H1 (cell line): ENCODE measurements around the gene HSPBP1. TPM values are rescaled to one million over a fixed set of nuclear protein-coding genes. Genes with fewer than 3 reads are reported as not detected.

ENCODE experiments used
- CTCF ChIA-PET: fragments of 300-600 bp; sonication (Branson Sonifier 250); formaldehyde crosslinking; loops from one replicate; lab custom pipeline; 2021; ENCODE audit not compliant: partially characterized antibody; lab: Charles Lee
- POLR2A ChIA-PET: fragments of 300-600 bp; sonication (Branson Sonifier 250); formaldehyde crosslinking; loops from one replicate; lab custom pipeline; 2021; ENCODE audit warnings: inconsistent platforms; ENCODE audit not compliant: partially characterized antibody; lab: Charles Lee
- DNase-seq, 2 experiments: peaks; one replicate each; pipeline versions ENCODE4 v3.0.0 to v3.0.0-alpha.2; 2010 to 2022; ENCODE audit warnings: low spot score in 2 of 2, low read depth in 1 of 2, mixed read lengths in 1 of 2
- FAIRE-seq: peaks from 2 replicates; lab custom pipeline; 2011; peaks lifted over from hg19 to GRCh38; lab: Jason Lieb, UNC
- H2AFZ ChIP-seq: 2 replicates; pipeline ENCODE4 v1.8.1; 2012; ENCODE audit warnings: low read length, inconsistent platforms
- H2AK5ac ChIP-seq: 2 replicates; pipeline ENCODE4 v1.6.1; 2013; ENCODE audit warnings: low read depth, low read length
- H2BK120ac ChIP-seq: replicated peaks from 2 replicates; pipeline ENCODE3; 2013; ENCODE audit warnings: low read depth, low read length, inconsistent platforms
- H2BK12ac ChIP-seq: 2 replicates; pipeline ENCODE4 v1.6.1; 2013; ENCODE audit warnings: low read depth, low read length
- H2BK15ac ChIP-seq: 2 replicates; pipeline ENCODE4 v1.6.1; 2013; ENCODE audit warnings: low read length
- H2BK20ac ChIP-seq: 2 replicates; pipeline ENCODE4 v1.6.1; 2013; ENCODE audit warnings: low read length
- H2BK5ac ChIP-seq: 2 replicates; pipeline ENCODE4 v1.6.1; 2013; ENCODE audit warnings: low read depth, low read length
- H3K14ac ChIP-seq: 2 replicates; pipeline ENCODE4 v1.6.1; 2013; ENCODE audit warnings: inconsistent platforms; ENCODE audit not compliant: insufficient read length
- H3K18ac ChIP-seq: 2 replicates; pipeline ENCODE4 v1.6.1; 2013; ENCODE audit warnings: low read length; ENCODE audit errors: extremely low read depth
- H3K23ac ChIP-seq: 2 replicates; pipeline ENCODE4 v1.6.1; 2013; ENCODE audit warnings: inconsistent platforms; ENCODE audit not compliant: insufficient read length
- H3K23me2 ChIP-seq: 2 replicates; pipeline ENCODE4 v1.6.1; 2013; ENCODE audit warnings: low read depth, low read length
- H3K27ac ChIP-seq: 2 replicates; pipeline ENCODE4 v1.6.1; 2011; ENCODE audit warnings: low read depth, low read length, inconsistent platforms
- H3K27me3 ChIP-seq, 4 experiments: replicated peaks in 1 of 4; 1 replicate in 1 of 4; 2 replicates in 3 of 4; pipeline versions ENCODE4 v1.6.1 to v1.8.1; 2011 to 2013; ENCODE audit warnings: low read length in 3 of 4, mild to moderate bottlenecking in 3 of 4, inconsistent platforms in 2 of 4, mixed read lengths in 2 of 4, moderate library complexity in 1 of 4; ENCODE audit not compliant: control insufficient read depth in 3 of 4, insufficient read depth in 3 of 4; ENCODE audit errors: extremely low read depth in 1 of 4
- H3K36me3 ChIP-seq, 4 experiments: 2 replicates each; pipeline versions ENCODE4 v1.6.1 to v1.8.1; 2011 to 2013; ENCODE audit warnings: mild to moderate bottlenecking in 4 of 4, low read length in 3 of 4, moderate library complexity in 2 of 4, control low read depth in 1 of 4, inconsistent platforms in 1 of 4; ENCODE audit not compliant: insufficient read depth in 4 of 4, control insufficient read depth in 2 of 4
- H3K4ac ChIP-seq: replicated peaks from 2 replicates; pipeline ENCODE3; 2013; ENCODE audit warnings: low read length, low read depth, mixed read lengths, inconsistent platforms; ENCODE audit not compliant: insufficient read length
- H3K4me1 ChIP-seq, 4 experiments: replicated peaks in 1 of 4; 1 replicate in 1 of 4; 2 replicates in 3 of 4; pipeline versions ENCODE4 v1.6.1 to v1.8.1; 2011 to 2013; ENCODE audit warnings: low read length in 3 of 4, inconsistent platforms in 2 of 4, mixed read lengths in 1 of 4; ENCODE audit not compliant: insufficient read depth in 4 of 4, control insufficient read depth in 3 of 4
- H3K4me2 ChIP-seq, 2 experiments: 2 replicates each; pipeline versions ENCODE4 v1.6.1 to v1.8.1; 2011 to 2013; ENCODE audit warnings: low read depth in 2 of 2, low read length in 2 of 2, control low read depth in 1 of 2, inconsistent platforms in 1 of 2, mild to moderate bottlenecking in 1 of 2; ENCODE audit not compliant: insufficient read depth in 1 of 2
- H3K4me3 ChIP-seq, 4 experiments: fragments of 200-600, 300-600 bp in 1 of 4; sonication (generic), shearing (Covaris generic), sonication (Bioruptor Twin) in 1 of 4; 2 replicates each; pipeline versions ENCODE4 v1.5.1 to v1.8.1; 2011 to 2016; ENCODE audit warnings: low read length in 4 of 4, low read depth in 3 of 4, control low read depth in 2 of 4, inconsistent platforms in 2 of 4, mild to moderate bottlenecking in 2 of 4, mixed read lengths in 1 of 4, moderate library complexity in 1 of 4; ENCODE audit not compliant: insufficient read depth in 2 of 4; ENCODE audit errors: extremely low read depth in 1 of 4
- H3K56ac ChIP-seq: replicated peaks from 2 replicates; pipeline ENCODE3; 2013; ENCODE audit warnings: low read depth, mild to moderate bottlenecking, mixed read lengths, low read length, inconsistent platforms; ENCODE audit not compliant: insufficient read length
- H3K79me1 ChIP-seq: 2 replicates; pipeline ENCODE4 v1.6.1; 2013; ENCODE audit warnings: low read depth, low read length, control low read depth
- H3K79me2 ChIP-seq, 2 experiments: 2 replicates each; pipeline versions ENCODE4 v1.6.1 to v1.8.1; 2012 to 2013; ENCODE audit warnings: low read length in 2 of 2, mild to moderate bottlenecking in 2 of 2, inconsistent platforms in 1 of 2; ENCODE audit not compliant: insufficient read depth in 2 of 2, control insufficient read depth in 1 of 2
- H3K9ac ChIP-seq, 4 experiments: replicated peaks in 1 of 4; 1 replicate in 1 of 4; 2 replicates in 3 of 4; pipeline versions ENCODE4 v1.6.1 to v1.8.1; 2011 to 2013; ENCODE audit warnings: low read depth in 3 of 4, low read length in 3 of 4, control low read depth in 2 of 4, mild to moderate bottlenecking in 2 of 4, moderate library complexity in 2 of 4, inconsistent platforms in 1 of 4; ENCODE audit errors: extremely low read depth in 1 of 4
- H3K9me3 ChIP-seq, 2 experiments: 2 replicates each; pipeline versions ENCODE4 v1.6.1 to v1.8.1; 2012 to 2013; ENCODE audit warnings: mild to moderate bottlenecking in 2 of 2, moderate library complexity in 2 of 2, control low read depth in 1 of 2, inconsistent platforms in 1 of 2, low read depth in 1 of 2, low read length in 1 of 2, mixed read lengths in 1 of 2; ENCODE audit not compliant: insufficient read depth in 2 of 2
- H4K20me1 ChIP-seq, 2 experiments: replicated peaks in 1 of 2; 2 replicates each; pipeline versions ENCODE3 to v1.8.1; 2011 to 2013; ENCODE audit warnings: inconsistent platforms in 2 of 2, low read length in 2 of 2, mild to moderate bottlenecking in 1 of 2; ENCODE audit not compliant: insufficient read depth in 2 of 2, control insufficient read depth in 1 of 2
- H4K5ac ChIP-seq: 2 replicates; pipeline ENCODE4 v1.6.1; 2013; ENCODE audit warnings: low read length, low read depth, mixed read lengths, inconsistent platforms; ENCODE audit not compliant: insufficient read length
- H4K8ac ChIP-seq: 2 replicates; pipeline ENCODE4 v1.8.0; 2013; ENCODE audit warnings: mild to moderate bottlenecking, moderate library complexity, low read length, inconsistent platforms; ENCODE audit not compliant: insufficient read depth; ENCODE audit errors: extremely low read depth
- H4K91ac ChIP-seq: replicated peaks from 2 replicates; pipeline ENCODE3; 2013; ENCODE audit warnings: low read length, mixed read lengths, inconsistent platforms; ENCODE audit not compliant: insufficient read length
- KDM4A ChIP-seq: IDR thresholded peaks from one replicate; pipeline ENCODE4 v1.7.1; 2012; ENCODE audit warnings: low read depth, mild to moderate bottlenecking, moderate library complexity, low read length, inconsistent platforms; ENCODE audit not compliant: severe bottlenecking
- RFX5 ChIP-seq: IDR thresholded peaks from 2 replicates; pipeline ENCODE4 v1.6.1; 2011; ENCODE audit warnings: low read depth, low read length, improper control_type of control experiment, borderline replicate concordance
- WGBS, 2 experiments: shearing (Covaris generic) in 1 of 2; methylation state at CpG; one replicate each; pipeline versions ENCODE4 v1.1.6 to v1.1.7; 2013 to 2015; ENCODE audit warnings: low lambda C conversion rate in 2 of 2, mixed read lengths in 2 of 2, inconsistent platforms in 1 of 2, low coverage in 1 of 2, missing lambda C conversion rate in 1 of 2; ENCODE audit not compliant: insufficient replicate concordance in 2 of 2, insufficient coverage in 1 of 2, insufficient read length in 1 of 2; ENCODE audit errors: extremely low coverage in 1 of 2, missing lambda C conversion rate in 1 of 2; 5-methylcytosine and 5-hydroxymethylcytosine counted together
- polyA plus RNA-seq, 7 experiments: library from polyadenylated mRNA; depleted of rRNA in 3 of 7; stranded (reverse) in 5 of 7; unstranded in 2 of 7; fragments of >200 nt in 5 of 7; fragments of 200-250 nt in 2 of 7; gene quantifications; 1 replicate in 5 of 7; 2 replicates in 1 of 7; 4 replicates in 1 of 7; pipeline versions ENCODE4 v1.2.1 to v1.2.3, GENCODE V29; 2011 to 2013; ENCODE audit warnings: missing spikeins in 2 of 7, mixed read lengths in 2 of 7
- total RNA-seq: library from RNA; stranded (reverse); fragmentation: NEBNext Ultra II Directional; extraction: Animal tissue kit (Norgen Biotek cat#: 25700); gene quantifications from 2 replicates; pipeline ENCODE4 v1.2.1, GENCODE V29; 2021

The HSPBP1 gene
- total and polyA plus RNA-seq, 2 of the 8 experiments (the other 6 are each of a cell fraction or from before 2014, with no cell fraction given): 63.4 to 100 TPM

DNA sequence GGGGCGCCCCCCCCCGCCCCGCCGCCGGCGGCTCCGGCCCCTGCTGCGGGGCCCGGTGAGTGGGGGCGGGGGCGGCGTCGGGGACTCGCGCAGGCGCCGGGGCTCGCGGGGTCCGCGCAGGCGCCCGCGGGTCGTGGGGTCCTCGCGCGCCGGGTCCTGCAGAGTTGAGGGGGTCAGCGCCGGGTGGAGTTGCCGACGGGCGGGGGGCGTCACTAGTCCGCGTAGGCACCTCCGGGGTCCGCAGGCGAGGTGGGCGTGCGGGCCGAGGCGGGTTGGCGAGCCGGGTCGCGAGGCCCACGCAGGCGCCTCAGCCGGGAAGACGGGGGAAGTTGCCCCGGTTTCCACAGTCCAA lies 21.5 kb downstream of the HSPBP1 start:
- Histone ChIP-seq H4K91ac (peak overlapping the region; percentile 84), H3K4ac (no peak overlapping the region), H4K20me1 (peaks cover 29 to 31% of the 10 kb centered on the region in 2 experiments), H3K4me1 (peaks cover 4 to 23% (median 16%) of the 10 kb centered on the region in 4 experiments; a peak in 6 of 7 replicates), H3K36me3 (no peaks in the 10 kb centered on the region), H3K23me2 (peaks cover 13% of the 10 kb centered on the region; the same call in 1 of the 2 replicates), H2BK15ac (no peak overlapping the region), H2BK20ac (no peak overlapping the region), H3K27ac (peak overlapping the region; percentile 54; the same call in 1 of the 2 replicates), H2BK5ac (peak overlapping the region; percentile 60; the same call in 1 of the 2 replicates), H4K8ac (peak overlapping the region; percentile 58; the same call in 1 of the 2 replicates), H4K5ac (peak overlapping the region; percentile 78), H3K23ac (no peak overlapping the region), H3K56ac (peak overlapping the region; percentile 80), H3K14ac (no peak overlapping the region), H3K4me3 (peak overlapping the region; percentile 79 to 89 (median 82)), H3K9ac (peak overlapping the region; percentile 46 to 89 (median 72); a peak in 5 of 7 replicates), H3K79me2 (peaks cover 9 to 51% of the 10 kb centered on the region in 2 experiments), H2AK5ac (no peak overlapping the region), H2BK12ac (no peak overlapping the region), H3K9me3 (no peaks in the 10 kb centered on the region; a peak in 1 of 4 replicates), H2BK120ac (no peak overlapping the region), H3K18ac (peak overlapping the region; percentile 78), H2AFZ (peak overlapping the region; percentile 67; the same call in 1 of the 2 replicates), H3K79me1 (peaks cover 19% of the 10 kb centered on the region), H3K4me2 (peak overlapping the region; percentile 78 to 84), H3K27me3 (no peaks in the 10 kb centered on the region)
- no peak for DNase-seq
- CTCF ChIA-PET: no interaction called here
- POLR2A ChIA-PET: interaction anchor here (0.8 to 4.4 kb wide), 8 partner anchors 10 to 149 kb away, joined by 3 to 28 read pairs (median 4); partner anchors contain the start of genes BRSK1, HSPBP1 and UBE2S
- TF ChIP-seq RFX5 (no peak), KDM4A (peak; percentile 56)
- 5% methylated on average over 16 of the region's 53 CpGs; no CpG with 5 or more reads in 1 of the 2 experiments for WGBS, 2 experiments
- no peak for FAIRE-seq
